Thoracic aorta (tissue), 2 donors: ENCODE results near the gene DCTN3. TPM values are rescaled to one million over a fixed set of nuclear protein-coding genes. Genes with fewer than 3 reads are reported as not detected.

Source experiments
- ATAC-seq: fragments of 150-250 bp; one replicate; pipeline ENCODE4 v1.8.0; 2017; ENCODE audit warnings: low read depth; ENCODE audit not compliant: insufficient number of reproducible peaks, low FRiP score
- DNase-seq: peaks from one replicate; pipeline ENCODE4 v3.0.0-alpha.2; 2020; ENCODE audit warnings: low spot score
- H3K27ac ChIP-seq, 2 donors: fragments of 200-600 bp; sonication (generic); 1 replicate in 1 of 2; 2 replicates in 1 of 2; pipeline ENCODE4 v1.5.1; 2016; ENCODE audit warnings: mild to moderate bottlenecking in 2 of 2, moderate library complexity in 2 of 2
- H3K27me3 ChIP-seq: fragments of 200-600 bp; sonication (generic); replicated peaks from 2 replicates; pipeline ENCODE4 v1.6.0; 2016; ENCODE audit warnings: mild to moderate bottlenecking; ENCODE audit not compliant: insufficient read depth
- H3K36me3 ChIP-seq: fragments of 200-600 bp; sonication (generic); one replicate; pipeline ENCODE4 v1.5.1; 2016
- H3K4me1 ChIP-seq, 2 donors: fragments of 200-600 bp; sonication (generic); 1 replicate in 1 of 2; 2 replicates in 1 of 2; pipeline versions ENCODE4 v1.5.1 to v1.6.0; 2016; ENCODE audit warnings: low read depth in 2 of 2, mild to moderate bottlenecking in 1 of 2; ENCODE audit not compliant: control insufficient read depth in 1 of 2
- H3K4me3 ChIP-seq: fragments of 200-600 bp; sonication (generic); 2 replicates; pipeline ENCODE4 v1.5.1; 2016; ENCODE audit warnings: mild to moderate bottlenecking
- H3K9me3 ChIP-seq: fragments of 200-600 bp; sonication (generic); 2 replicates; pipeline ENCODE4 v1.5.1; 2016
- CTCF ChIP-seq: fragments of 200-600 bp; sonication (generic); IDR thresholded peaks from one replicate; pipeline ENCODE4 v1.5.1; 2019; ENCODE audit warnings: antibody characterized with exemption
- total RNA-seq, 2 donors: library from RNA; depleted of rRNA; stranded (reverse); fragments of >200 nt; gene quantifications; one replicate each; pipeline versions ENCODE4 v1.1.0 to v1.2.3, GENCODE V29; 2016

DCTN3 gene
- 10 to 100 TPM; 48.1 to 70.4 TPM for total RNA-seq

- Histone ChIP-seq H3K27me3 (peaks cover 16% of the 10 kb centered on the region), H3K9me3 (no peaks in the 10 kb centered on the region), H3K27ac (no peak within 1 kb of the TSS), H3K36me3 (peaks cover 27% of the 10 kb centered on the region), H3K4me3 (peak within 1 kb of the TSS; percentile 80), H3K4me1 (peaks cover 3 to 26% of the 10 kb centered on the region in 2 donors)
- ATAC-seq (peak; percentile 93), DNase-seq (peak; percentile 92)
- no peak for TF ChIP-seq CTCF
Measured at GRCh38 chr9:34620061-34620994, at the start of gene DCTN3. TSS of gene DCTN3 (minus strand) at chr9:34620495. CDS start at chr9:34620464, 31 bp downstream.

- peak; percentile 90 for DNase-seq
Measured at GRCh38 chr9:34665381-34666250, 45.3 kb upstream of the DCTN3 start.

GRCh38 chr9:34665067-34665380, 44.7 kb upstream of the DCTN3 start:
- peak overlapping the region; percentile 86 to 100 for H3K27ac ChIP-seq
- H3K36me3 ChIP-seq, result peaks cover 21% of the 10 kb centered on the region
- peaks cover 7 to 31% of the 10 kb centered on the region in 2 donors for H3K4me1 ChIP-seq
- H3K27me3 ChIP-seq, result no peaks in the 10 kb centered on the region
- H3K9me3 ChIP-seq, result no peaks in the 10 kb centered on the region
- no peak for ATAC-seq
- peak overlapping the region; percentile 100 for H3K4me3 ChIP-seq
- no peak for DNase-seq
- no peak for TF ChIP-seq CTCF

More at GRCh38 chr9:34665381-34666250, 45.3 kb upstream of the DCTN3 start:
- peak; percentile 72 for ATAC-seq
- Histone ChIP-seq H3K36me3 (peaks cover 16% of the 10 kb centered on the region), H3K27me3 (no peaks in the 10 kb centered on the region), H3K4me1 (peaks cover 7 to 31% of the 10 kb centered on the region in 2 donors), H3K4me3 (peak overlapping the region; percentile 100), H3K9me3 (no peaks in the 10 kb centered on the region), H3K27ac (peak overlapping the region; percentile 100)
- TF ChIP-seq CTCF, result no peak

- Histone ChIP-seq H3K27me3 (no peaks in the 10 kb centered on the region), H3K36me3 (peaks cover 23% of the 10 kb centered on the region), H3K4me1 (peaks cover 7 to 31% of the 10 kb centered on the region in 2 donors), H3K4me3 (peak overlapping the region; percentile 100), H3K27ac (peak overlapping the region; percentile 86 to 100), H3K9me3 (no peaks in the 10 kb centered on the region)
- ATAC-seq (peak; percentile 24), DNase-seq (peak; percentile 57)
- peak; percentile 82 for TF ChIP-seq CTCF
Measured at GRCh38 chr9:34664281-34665066, 44.2 kb upstream of the DCTN3 start.
